Mesodermal cell (in vitro differentiated cells): Measurements from ENCODE around the gene CDK9.

Source experiments
- H3K27ac ChIP-seq: 2 replicates; pipeline ENCODE4 v1.7.0; 2013; ENCODE audit warnings: mild to moderate bottlenecking, low read depth, low read length, moderate library complexity; ENCODE audit not compliant: severe bottlenecking
- H3K36me3 ChIP-seq: 2 replicates; pipeline ENCODE4 v1.7.1; 2013; ENCODE audit warnings: mild to moderate bottlenecking, low read length, moderate library complexity; ENCODE audit not compliant: control insufficient read depth, insufficient read depth
- H3K4me1 ChIP-seq: one replicate; pipeline ENCODE4 v1.7.1; 2013; ENCODE audit warnings: mild to moderate bottlenecking, low read length; ENCODE audit not compliant: insufficient read depth, control insufficient read depth, poor library complexity, severe bottlenecking
- H3K4me3 ChIP-seq: 2 replicates; pipeline ENCODE4 v1.7.0; 2013; ENCODE audit warnings: low read length, control low read depth, mild to moderate bottlenecking; ENCODE audit not compliant: insufficient read depth, poor library complexity, severe bottlenecking; ENCODE audit errors: extremely low read depth
- H3K9me3 ChIP-seq: 2 replicates; pipeline ENCODE4 v1.7.1; 2013; ENCODE audit warnings: mild to moderate bottlenecking, low read length, moderate library complexity; ENCODE audit not compliant: control insufficient read depth
- WGBS, 2 experiments: methylation state at CpG; one replicate each; pipeline ENCODE4 v1.1.5; 2013; ENCODE audit warnings: missing lambda C conversion rate in 2 of 2; ENCODE audit not compliant: insufficient coverage in 2 of 2; 5-methylcytosine and 5-hydroxymethylcytosine counted together

Gene CDK9

GRCh38 chr9:127816362-127816725 is 30.5 kb downstream of the CDK9 start:
- Histone ChIP-seq H3K9me3 (no peaks in the 10 kb centered on the region), H3K36me3 (peaks cover 54% of the 10 kb centered on the region), H3K27ac (no peak overlapping the region), H3K4me3 (no peak overlapping the region), H3K4me1 (no peaks in the 10 kb centered on the region)
- WGBS, 2 experiments: 100% methylated on average over 1 to 2 of the region's 3 CpGs

- 95 to 100% methylated on average over 6 to 7 of the region's 8 CpGs for WGBS, 2 experiments
- Histone ChIP-seq H3K27ac (no peak overlapping the region), H3K4me3 (no peak overlapping the region), H3K36me3 (peaks cover 54% of the 10 kb centered on the region), H3K4me1 (no peaks in the 10 kb centered on the region), H3K9me3 (no peaks in the 10 kb centered on the region)
These were observed 30.9 kb downstream of the CDK9 start for GRCh38 chr9:127816728-127817127.

- no peak overlapping the region for H3K27ac ChIP-seq
- H3K4me1 ChIP-seq: no peaks in the 10 kb centered on the region
- H3K9me3 ChIP-seq: no peaks in the 10 kb centered on the region
- no peak overlapping the region for H3K4me3 ChIP-seq
- WGBS, 2 experiments: 96 to 98% methylated on average over 10 to 14 of the region's 17 CpGs
- H3K36me3 ChIP-seq: peaks cover 43% of the 10 kb centered on the region
These were observed 32.1 kb downstream of the CDK9 start for GRCh38 chr9:127817881-127818434.

GRCh38 chr9:127818574-127818973 is 32.7 kb downstream of the CDK9 start:
- H3K36me3 ChIP-seq: peaks cover 37% of the 10 kb centered on the region
- 95 to 100% methylated on average over 5 to 9 of the region's 11 CpGs for WGBS, 2 experiments

GRCh38 chr9:127822108-127822507 is 36.3 kb downstream of the CDK9 start:
- 81 to 100% methylated on average over 1 to 2 of the region's 4 CpGs for WGBS, 2 experiments

More at GRCh38 chr9:127818574-127818973, 32.7 kb downstream of the CDK9 start:
- Histone ChIP-seq H3K4me3 (no peak overlapping the region), H3K27ac (no peak overlapping the region), H3K4me1 (no peaks in the 10 kb centered on the region), H3K9me3 (no peaks in the 10 kb centered on the region)

GRCh38 chr9:127825319-127826051 is 39.7 kb downstream of the CDK9 start:
- Histone ChIP-seq H3K27ac (no peak overlapping the region), H3K9me3 (no peaks in the 10 kb centered on the region), H3K36me3 (peaks cover 31% of the 10 kb centered on the region), H3K4me1 (peaks cover 20% of the 10 kb centered on the region), H3K4me3 (no peak overlapping the region)
- WGBS, 2 experiments: 58 to 62% methylated on average over 21 to 25 of the region's 42 CpGs

More at GRCh38 chr9:127822108-127822507, 36.3 kb downstream of the CDK9 start:
- H3K36me3 ChIP-seq: peaks cover 39% of the 10 kb centered on the region
- no peaks in the 10 kb centered on the region for H3K9me3 ChIP-seq
- H3K27ac ChIP-seq: no peak overlapping the region
- H3K4me1 ChIP-seq: peaks cover 2% of the 10 kb centered on the region
- no peak overlapping the region for H3K4me3 ChIP-seq

- Histone ChIP-seq H3K27ac (no peak overlapping the region), H3K4me3 (no peak overlapping the region), H3K9me3 (no peaks in the 10 kb centered on the region), H3K36me3 (peaks cover 30% of the 10 kb centered on the region), H3K4me1 (peaks cover 20% of the 10 kb centered on the region)
- WGBS, 2 experiments: 91 to 96% methylated on average over 4 to 7 of the region's 7 CpGs
These were observed 40.5 kb downstream of the CDK9 start for GRCh38 chr9:127826253-127826913.

GRCh38 chr9:127828262-127829031 is 42.6 kb downstream of the CDK9 start:
- Histone ChIP-seq H3K9me3 (no peaks in the 10 kb centered on the region), H3K36me3 (peaks cover 28% of the 10 kb centered on the region), H3K4me1 (peaks cover 20% of the 10 kb centered on the region), H3K4me3 (no peak overlapping the region), H3K27ac (peak overlapping the region; percentile 66)
- WGBS, 2 experiments: 6 to 8% methylated on average over 17 to 34 of the region's 34 CpGs

GRCh38 chr9:127829205-127829906 is 43.5 kb downstream of the CDK9 start:
- Histone ChIP-seq H3K9me3 (no peaks in the 10 kb centered on the region), H3K4me1 (peaks cover 20% of the 10 kb centered on the region), H3K36me3 (peaks cover 20% of the 10 kb centered on the region), H3K27ac (no peak overlapping the region), H3K4me3 (no peak overlapping the region)
- WGBS, 2 experiments: 96 to 98% methylated on average over 4 to 5 of the region's 6 CpGs

GRCh38 chr9:127832248-127832647 is 46.4 kb downstream of the CDK9 start:
- WGBS, 2 experiments: 82 to 85% methylated on average over 4 to 6 of the region's 7 CpGs
- Histone ChIP-seq H3K27ac (no peak overlapping the region), H3K36me3 (peaks cover 6% of the 10 kb centered on the region), H3K4me3 (no peak overlapping the region), H3K9me3 (no peaks in the 10 kb centered on the region), H3K4me1 (peaks cover 38% of the 10 kb centered on the region)
